ENCODE results near the gene LEAP2. TPM values are rescaled to one million over a fixed set of nuclear protein-coding genes. Genes with fewer than 3 reads are reported as not detected.

LEAP2 gene
- polyA plus RNA-seq, 1 of the 3 experiments (the other 2 are of a cell fraction), result 0.64 TPM

- Histone ChIP-seq H3K4me1 (ENCODE audit: control insufficient read depth in 1 of 2, insufficient read depth in 2 of 2, low read depth in 1 of 2, low read length in 1 of 2) (no peaks in the 10 kb centered on the region), H4K20me1 (ENCODE audit: insufficient read depth) (peaks cover 51% of the 10 kb centered on the region), H3K36me3 (replicated peaks in 1 of 2; ENCODE audit: control insufficient read depth in 1 of 2, insufficient read depth in 2 of 2, low read length in 1 of 2) (peaks cover 21 to 59% of the 10 kb centered on the region in 2 experiments), H3K9me2 (no peaks in the 10 kb centered on the region), H3K27me3 (ENCODE audit: insufficient read depth) (no peaks in the 10 kb centered on the region), H3K9ac (no peak overlapping the region), H3K4me2 (no peak overlapping the region), H3K79me2 (ENCODE audit: insufficient read depth) (peaks cover 95% of the 10 kb centered on the region), H3K4me3 (ENCODE audit: low read depth in 2 of 2, low read length in 1 of 2) (no peak overlapping the region), H3F3A (replicated peaks; ENCODE audit: insufficient read depth) (peaks cover 20% of the 10 kb centered on the region), H3K27ac (ENCODE audit: low read depth in 2 of 2, low read length in 1 of 2) (no peak overlapping the region), H3K9me3 (no peaks in the 10 kb centered on the region), H2AFZ (ENCODE audit: low read depth) (no peak overlapping the region)
- ChIA-PET POLR2A (no interaction called here), CTCF (no interaction called here)
- TF ChIP-seq, protein P1, sequence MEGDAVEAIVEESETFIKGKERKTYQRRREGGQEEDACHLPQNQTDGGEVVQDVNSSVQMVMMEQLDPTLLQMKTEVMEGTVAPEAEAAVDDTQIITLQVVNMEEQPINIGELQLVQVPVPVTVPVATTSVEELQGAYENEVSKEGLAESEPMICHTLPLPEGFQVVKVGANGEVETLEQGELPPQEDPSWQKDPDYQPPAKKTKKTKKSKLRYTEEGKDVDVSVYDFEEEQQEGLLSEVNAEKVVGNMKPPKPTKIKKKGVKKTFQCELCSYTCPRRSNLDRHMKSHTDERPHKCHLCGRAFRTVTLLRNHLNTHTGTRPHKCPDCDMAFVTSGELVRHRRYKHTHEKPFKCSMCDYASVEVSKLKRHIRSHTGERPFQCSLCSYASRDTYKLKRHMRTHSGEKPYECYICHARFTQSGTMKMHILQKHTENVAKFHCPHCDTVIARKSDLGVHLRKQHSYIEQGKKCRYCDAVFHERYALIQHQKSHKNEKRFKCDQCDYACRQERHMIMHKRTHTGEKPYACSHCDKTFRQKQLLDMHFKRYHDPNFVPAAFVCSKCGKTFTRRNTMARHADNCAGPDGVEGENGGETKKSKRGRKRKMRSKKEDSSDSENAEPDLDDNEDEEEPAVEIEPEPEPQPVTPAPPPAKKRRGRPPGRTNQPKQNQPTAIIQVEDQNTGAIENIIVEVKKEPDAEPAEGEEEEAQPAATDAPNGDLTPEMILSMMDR (IDR thresholded peaks at IDR 0.05), result no peak
- TF ChIP-seq MXI1 (IDR thresholded peaks at IDR 0.05; ENCODE audit: low read depth, low read length) (no peak), USF2 (IDR thresholded peaks at IDR 0.05; ENCODE audit: borderline replicate concordance, low read depth, low read length) (no peak), NRF1 (IDR thresholded peaks at IDR 0.05; ENCODE audit: low read depth, low read length) (no peak), TAF1 (IDR thresholded peaks at IDR 0.05; ENCODE audit: borderline replicate concordance, low read depth, low read length) (no peak), POLR2AphosphoS5 (IDR thresholded peaks at IDR 0.05; ENCODE audit: low read depth, low read length) (no peak), YY1 (IDR thresholded peaks at IDR 0.05; ENCODE audit: low read depth) (no peak), EP300 (IDR thresholded peaks at IDR 0.05; ENCODE audit: borderline replicate concordance in 1 of 2, low read depth in 1 of 2, low read length in 1 of 2) (no peak), RXRA (IDR thresholded peaks at IDR 0.05; ENCODE audit: borderline replicate concordance, low read depth) (no peak), JUND (IDR thresholded peaks at IDR 0.05) (no peak), TCF12 (IDR thresholded peaks at IDR 0.05) (no peak), FOXM1 (IDR thresholded peaks at IDR 0.05; ENCODE audit: low read depth) (no peak), SMC3 (IDR thresholded peaks at IDR 0.05; ENCODE audit: low read depth, low read length) (no peak)
- TF ChIP-seq, protein P2, sequence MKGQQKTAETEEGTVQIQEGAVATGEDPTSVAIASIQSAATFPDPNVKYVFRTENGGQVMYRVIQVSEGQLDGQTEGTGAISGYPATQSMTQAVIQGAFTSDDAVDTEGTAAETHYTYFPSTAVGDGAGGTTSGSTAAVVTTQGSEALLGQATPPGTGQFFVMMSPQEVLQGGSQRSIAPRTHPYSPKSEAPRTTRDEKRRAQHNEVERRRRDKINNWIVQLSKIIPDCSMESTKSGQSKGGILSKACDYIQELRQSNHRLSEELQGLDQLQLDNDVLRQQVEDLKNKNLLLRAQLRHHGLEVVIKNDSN (IDR thresholded peaks at IDR 0.05; ENCODE audit: borderline replicate concordance, low read depth), result no peak
- TF ChIP-seq, protein P3, sequence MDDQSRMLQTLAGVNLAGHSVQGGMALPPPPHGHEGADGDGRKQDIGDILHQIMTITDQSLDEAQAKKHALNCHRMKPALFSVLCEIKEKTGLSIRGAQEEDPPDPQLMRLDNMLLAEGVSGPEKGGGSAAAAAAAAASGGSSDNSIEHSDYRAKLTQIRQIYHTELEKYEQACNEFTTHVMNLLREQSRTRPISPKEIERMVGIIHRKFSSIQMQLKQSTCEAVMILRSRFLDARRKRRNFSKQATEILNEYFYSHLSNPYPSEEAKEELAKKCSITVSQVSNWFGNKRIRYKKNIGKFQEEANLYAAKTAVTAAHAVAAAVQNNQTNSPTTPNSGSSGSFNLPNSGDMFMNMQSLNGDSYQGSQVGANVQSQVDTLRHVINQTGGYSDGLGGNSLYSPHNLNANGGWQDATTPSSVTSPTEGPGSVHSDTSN (IDR thresholded peaks at IDR 0.05), result no peak
- 90% methylated on average over 5 of the region's 5 CpGs for WGBS (ENCODE audit: low lambda C conversion rate)
- no peak for DNase-seq
These were observed 42.2 kb downstream of the LEAP2 start for GRCh38 chr5:132915681-132916080.
